ENCODE measurements around the gene ENDOU.
A peak's percentile ranks its signal among the peaks of the same experiment; 100 is the strongest.

The ENDOU gene, protein sequence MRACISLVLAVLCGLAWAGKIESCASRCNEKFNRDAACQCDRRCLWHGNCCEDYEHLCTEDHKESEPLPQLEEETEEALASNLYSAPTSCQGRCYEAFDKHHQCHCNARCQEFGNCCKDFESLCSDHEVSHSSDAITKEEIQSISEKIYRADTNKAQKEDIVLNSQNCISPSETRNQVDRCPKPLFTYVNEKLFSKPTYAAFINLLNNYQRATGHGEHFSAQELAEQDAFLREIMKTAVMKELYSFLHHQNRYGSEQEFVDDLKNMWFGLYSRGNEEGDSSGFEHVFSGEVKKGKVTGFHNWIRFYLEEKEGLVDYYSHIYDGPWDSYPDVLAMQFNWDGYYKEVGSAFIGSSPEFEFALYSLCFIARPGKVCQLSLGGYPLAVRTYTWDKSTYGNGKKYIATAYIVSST

GRCh38 chr12:47725091-47725772 is at the start of gene ENDOU:
Gene ENDOU, minus strand, starts transcription at chr12:47725490. Its CDS starts 77 bp downstream, at chr12:47725413.
- DNase-seq (ENCODE audit: low read depth), result no peak
- TF ChIP-seq CTCF (IDR thresholded peaks at IDR 0.05; ENCODE audit: low read length, missing control alignments), result no peak
- H3K4me3 ChIP-seq (replicated peaks; ENCODE audit: low read depth, low read length), result no peak within 1 kb of the TSS

GRCh38 chr12:47774663-47775062 is 49.4 kb upstream of the ENDOU start:
- TF ChIP-seq CTCF (IDR thresholded peaks at IDR 0.05; ENCODE audit: low read length, missing control alignments), result no peak
- DNase-seq (ENCODE audit: low read depth), result no peak
- H3K4me3 ChIP-seq (replicated peaks; ENCODE audit: low read depth, low read length), result no peak overlapping the region

DNA sequence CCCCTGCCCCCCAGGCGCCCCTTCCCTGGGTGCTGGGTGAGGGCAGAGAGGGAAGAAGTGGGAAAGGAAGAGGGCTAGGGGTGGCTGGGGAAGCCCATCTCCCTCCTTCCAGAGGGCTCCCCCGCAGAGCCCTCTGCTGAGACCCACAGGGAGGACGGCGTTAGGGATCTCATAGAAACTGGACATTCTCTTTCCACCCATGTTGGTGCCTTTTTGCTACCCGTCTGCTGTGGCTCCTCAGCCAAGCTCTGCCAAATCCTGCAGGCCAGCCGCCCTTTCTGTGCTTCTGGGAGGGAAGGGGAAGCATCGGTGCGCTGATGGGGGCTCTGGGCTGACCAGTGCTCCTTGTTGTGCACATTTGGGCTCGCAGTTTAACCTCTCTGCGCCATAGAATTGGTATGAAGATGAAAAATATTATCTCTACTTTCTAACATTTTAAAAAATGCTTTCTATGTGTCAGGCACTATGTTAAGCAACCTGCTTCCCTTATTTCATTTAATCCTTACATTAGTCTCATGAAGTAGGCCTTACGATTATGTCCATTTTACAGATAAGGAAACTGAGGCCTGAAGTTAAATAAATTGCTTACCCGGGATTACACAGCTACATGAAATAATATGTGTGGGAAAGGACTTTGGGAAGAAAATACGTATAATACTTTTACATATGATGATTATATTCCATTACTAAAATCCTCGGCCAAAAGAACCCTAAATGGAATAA is 48.7 kb upstream of the ENDOU start:
- TF ChIP-seq CTCF (IDR thresholded peaks at IDR 0.05; ENCODE audit: low read length, missing control alignments), result no peak

GRCh38 chr12:47773062-47773857 is 48.0 kb upstream of the ENDOU start, which contains the start of gene SLC48A1:
Gene SLC48A1, plus strand, starts transcription at chr12:47773238. Its CDS starts 67 bp downstream, at chr12:47773305.
- DNase-seq (ENCODE audit: low read depth), result peak; percentile 55
- H3K4me3 ChIP-seq (replicated peaks; ENCODE audit: low read depth, low read length), result peak within 1 kb of the TSS; percentile 56
- peak; percentile 18 for TF ChIP-seq CTCF (IDR thresholded peaks at IDR 0.05; ENCODE audit: low read length, missing control alignments)

More for the DNA sequence above, 48.7 kb upstream of the ENDOU start:
- H3K4me3 ChIP-seq (replicated peaks; ENCODE audit: low read depth, low read length), result peak overlapping the region; percentile 56
- DNase-seq (ENCODE audit: low read depth), result no peak

GRCh38 chr12:47772738-47773061 is 47.4 kb upstream of the ENDOU start:
- no peak for TF ChIP-seq CTCF (IDR thresholded peaks at IDR 0.05; ENCODE audit: low read length, missing control alignments)
- H3K4me3 ChIP-seq (replicated peaks; ENCODE audit: low read depth, low read length), result peak overlapping the region; percentile 56
- no peak for DNase-seq (ENCODE audit: low read depth)

- no peak for DNase-seq (ENCODE audit: low read depth)
- no peak for TF ChIP-seq CTCF (IDR thresholded peaks at IDR 0.05; ENCODE audit: low read length, missing control alignments)
- no peak overlapping the region for H3K4me3 ChIP-seq (replicated peaks; ENCODE audit: low read depth, low read length)
These were observed 46.9 kb upstream of the ENDOU start for GRCh38 chr12:47772094-47772660.
